Glutamatergic neuron (in vitro differentiated cells): Measurements from ENCODE around the gene APC. TPM values are rescaled to one million over a fixed set of nuclear protein-coding genes. Genes with fewer than 3 reads are reported as not detected.

Experiments
- DNase-seq: peaks from one replicate; pipeline ENCODE4 v3.0.0; 2022
- H3K27ac Mint-ChIP-seq: one replicate; pipeline ENCODE4 v1.8.0; 2020; ENCODE audit warnings: mild to moderate bottlenecking, mixed read lengths, inconsistent platforms; ENCODE audit not compliant: unreplicated experiment
- H3K27me3 Mint-ChIP-seq: one replicate; pipeline ENCODE4 v1.8.0; 2020; ENCODE audit warnings: mild to moderate bottlenecking, moderate library complexity, mixed read lengths, inconsistent platforms; ENCODE audit not compliant: unreplicated experiment
- H3K36me3 Mint-ChIP-seq: one replicate; pipeline ENCODE4 v1.8.0; 2020; ENCODE audit warnings: mild to moderate bottlenecking, mixed read lengths, inconsistent platforms; ENCODE audit not compliant: unreplicated experiment
- H3K4me1 Mint-ChIP-seq: one replicate; pipeline ENCODE4 v1.8.0; 2020; ENCODE audit warnings: mild to moderate bottlenecking, low read depth, mixed read lengths, inconsistent platforms; ENCODE audit not compliant: unreplicated experiment
- H3K4me3 Mint-ChIP-seq: one replicate; pipeline ENCODE4 v1.8.0; 2020; ENCODE audit warnings: mild to moderate bottlenecking, mixed read lengths, inconsistent platforms; ENCODE audit not compliant: unreplicated experiment
- H3K9me3 Mint-ChIP-seq: one replicate; pipeline ENCODE4 v1.8.0; 2020; ENCODE audit warnings: mild to moderate bottlenecking, moderate library complexity, mixed read lengths, inconsistent platforms; ENCODE audit not compliant: unreplicated experiment
- total RNA-seq: library from RNA; stranded (reverse); fragmentation: NEBNext Ultra II Directional; extraction: Animal tissue kit (Norgen Biotek cat#: 25700); gene quantifications from one replicate; pipeline ENCODE4 v1.2.1, GENCODE V29; 2021; ENCODE audit not compliant: unreplicated experiment
- TF ChIP-seq, protein P1 (sequence below): fragments of 200-600 bp; sonication (generic); IDR thresholded peaks from one replicate; pipeline ENCODE4 v1.5.0; 2021; ENCODE audit not compliant: partially characterized antibody, unreplicated experiment

APC gene
- total RNA-seq, 1 donor from 2014 or later = 136 TPM

DNA sequence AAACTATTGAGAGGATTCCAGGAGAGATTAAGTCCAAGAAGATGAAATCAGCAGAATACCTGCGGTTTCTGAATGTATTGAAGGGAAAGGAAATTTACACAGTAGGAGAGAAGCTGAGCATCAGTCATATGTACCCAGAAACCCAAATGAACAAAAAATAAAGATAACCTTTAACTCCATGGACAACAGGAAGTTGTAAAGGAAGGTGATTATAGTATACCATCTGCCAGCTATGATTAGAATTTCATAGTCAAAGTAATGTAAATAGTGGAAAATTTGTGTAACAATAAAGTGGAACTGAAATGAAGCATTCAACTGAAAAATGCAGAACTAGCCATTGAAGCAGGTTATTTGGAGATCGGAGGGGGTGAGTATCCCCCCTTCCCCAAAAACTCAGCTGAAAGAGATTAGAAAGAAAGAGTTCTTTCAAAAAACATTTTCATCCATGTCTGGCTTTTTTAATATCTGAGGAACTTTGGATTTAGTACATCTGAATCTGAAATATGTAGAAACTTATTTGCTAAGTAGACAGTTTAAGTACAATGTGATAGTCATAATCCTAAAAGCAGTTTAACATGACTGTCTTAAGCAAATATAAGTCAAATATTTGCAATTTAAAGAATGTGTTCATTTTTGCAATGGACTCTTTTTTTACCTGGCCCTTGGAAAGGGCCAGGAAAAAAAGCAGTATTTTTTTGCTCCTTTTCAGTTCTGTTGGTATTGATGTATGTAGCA, 58.4 kb downstream of the APC start:
- peaks cover 6% of the 10 kb centered on the region for H3K27me3 Mint-ChIP-seq
- no peak overlapping the region for H3K4me3 Mint-ChIP-seq
- peaks cover 7% of the 10 kb centered on the region for H3K36me3 Mint-ChIP-seq
- H3K9me3 Mint-ChIP-seq = peaks cover 2% of the 10 kb centered on the region
- DNase-seq = no peak
- no peak overlapping the region for H3K27ac Mint-ChIP-seq
- peaks cover 7% of the 10 kb centered on the region for H3K4me1 Mint-ChIP-seq
- TF ChIP-seq, protein P1, sequence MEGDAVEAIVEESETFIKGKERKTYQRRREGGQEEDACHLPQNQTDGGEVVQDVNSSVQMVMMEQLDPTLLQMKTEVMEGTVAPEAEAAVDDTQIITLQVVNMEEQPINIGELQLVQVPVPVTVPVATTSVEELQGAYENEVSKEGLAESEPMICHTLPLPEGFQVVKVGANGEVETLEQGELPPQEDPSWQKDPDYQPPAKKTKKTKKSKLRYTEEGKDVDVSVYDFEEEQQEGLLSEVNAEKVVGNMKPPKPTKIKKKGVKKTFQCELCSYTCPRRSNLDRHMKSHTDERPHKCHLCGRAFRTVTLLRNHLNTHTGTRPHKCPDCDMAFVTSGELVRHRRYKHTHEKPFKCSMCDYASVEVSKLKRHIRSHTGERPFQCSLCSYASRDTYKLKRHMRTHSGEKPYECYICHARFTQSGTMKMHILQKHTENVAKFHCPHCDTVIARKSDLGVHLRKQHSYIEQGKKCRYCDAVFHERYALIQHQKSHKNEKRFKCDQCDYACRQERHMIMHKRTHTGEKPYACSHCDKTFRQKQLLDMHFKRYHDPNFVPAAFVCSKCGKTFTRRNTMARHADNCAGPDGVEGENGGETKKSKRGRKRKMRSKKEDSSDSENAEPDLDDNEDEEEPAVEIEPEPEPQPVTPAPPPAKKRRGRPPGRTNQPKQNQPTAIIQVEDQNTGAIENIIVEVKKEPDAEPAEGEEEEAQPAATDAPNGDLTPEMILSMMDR = no peak

DNA sequence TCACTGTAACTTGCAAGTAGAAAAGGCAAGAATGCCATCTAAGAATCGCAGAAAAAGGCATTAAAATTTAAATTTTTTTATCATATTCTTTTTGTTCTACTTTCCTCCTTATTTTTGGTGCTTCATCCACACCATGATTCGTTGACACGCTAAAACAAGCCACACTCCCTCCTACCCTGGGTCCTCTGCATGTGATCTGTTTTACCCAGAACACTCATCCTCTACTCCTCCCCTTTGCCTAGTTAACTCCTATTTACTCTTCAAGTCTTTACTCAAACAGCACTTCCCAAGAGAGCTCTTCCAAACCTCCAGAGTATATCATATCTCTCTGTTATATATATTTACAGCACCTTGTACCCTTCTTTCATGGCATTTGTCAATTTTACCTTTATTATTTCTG, 62.0 kb downstream of the APC start:
- H3K4me1 Mint-ChIP-seq = peaks cover 7% of the 10 kb centered on the region
- TF ChIP-seq, protein P1 = no peak
- DNase-seq = no peak
- no peaks in the 10 kb centered on the region for H3K9me3 Mint-ChIP-seq
- H3K27ac Mint-ChIP-seq = peak overlapping the region; percentile 45
- H3K27me3 Mint-ChIP-seq = peaks cover 2% of the 10 kb centered on the region
- no peaks in the 10 kb centered on the region for H3K36me3 Mint-ChIP-seq
- H3K4me3 Mint-ChIP-seq = peak overlapping the region; percentile 9

DNA sequence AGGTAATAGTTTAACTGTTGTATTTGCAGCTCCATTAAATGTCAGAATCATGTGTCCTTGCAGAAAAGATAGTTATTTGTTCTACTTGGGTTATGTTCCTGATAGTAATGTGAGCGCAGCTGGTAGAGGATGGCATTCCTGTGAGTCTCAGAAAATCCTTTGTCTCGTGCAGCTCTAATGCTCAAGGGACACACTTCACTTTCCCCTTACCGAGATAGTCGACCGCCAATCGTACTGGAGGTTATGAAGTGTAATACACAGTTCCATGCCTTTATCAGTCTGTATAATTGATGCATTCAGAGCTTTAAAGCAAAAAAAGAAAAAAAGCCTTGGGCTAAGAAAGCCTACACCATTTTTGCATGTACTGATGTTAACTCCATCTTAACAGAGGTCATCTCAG, 63.2 kb downstream of the APC start:
- DNase-seq = peak; percentile 34
- TF ChIP-seq, protein P1 = no peak
- Mint-ChIP-seq H3K4me1 (peaks cover 7% of the 10 kb centered on the region), H3K9me3 (no peaks in the 10 kb centered on the region), H3K27me3 (peaks cover 2% of the 10 kb centered on the region), H3K27ac (peak overlapping the region; percentile 80), H3K4me3 (peak overlapping the region; percentile 38), H3K36me3 (peaks cover 3% of the 10 kb centered on the region)

DNA sequence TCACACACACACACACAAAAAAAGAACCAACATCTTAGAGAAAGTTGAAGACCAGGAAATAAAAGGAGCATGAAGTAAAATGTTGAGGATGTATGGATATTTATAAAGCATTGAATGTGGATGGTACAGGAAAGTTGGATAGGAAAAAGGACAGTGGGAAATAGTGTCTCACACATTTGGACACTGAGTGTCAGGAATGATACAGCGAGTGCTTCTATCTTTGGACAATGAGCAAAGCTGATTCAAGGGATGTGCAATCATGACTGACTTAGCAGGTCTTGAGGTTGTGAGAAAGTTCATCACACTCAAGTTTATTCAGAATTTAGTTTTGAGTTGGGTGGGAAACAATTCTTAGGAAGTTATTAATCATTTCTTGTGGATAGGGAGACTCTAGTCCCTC, 73.3 kb downstream of the APC start:
- Mint-ChIP-seq H3K36me3 (peaks cover 10% of the 10 kb centered on the region), H3K4me3 (no peak overlapping the region), H3K27ac (no peak overlapping the region), H3K9me3 (no peaks in the 10 kb centered on the region), H3K4me1 (peaks cover 3% of the 10 kb centered on the region), H3K27me3 (peaks cover 4% of the 10 kb centered on the region)
- no peak for DNase-seq
- TF ChIP-seq, protein P1 = no peak

DNA sequence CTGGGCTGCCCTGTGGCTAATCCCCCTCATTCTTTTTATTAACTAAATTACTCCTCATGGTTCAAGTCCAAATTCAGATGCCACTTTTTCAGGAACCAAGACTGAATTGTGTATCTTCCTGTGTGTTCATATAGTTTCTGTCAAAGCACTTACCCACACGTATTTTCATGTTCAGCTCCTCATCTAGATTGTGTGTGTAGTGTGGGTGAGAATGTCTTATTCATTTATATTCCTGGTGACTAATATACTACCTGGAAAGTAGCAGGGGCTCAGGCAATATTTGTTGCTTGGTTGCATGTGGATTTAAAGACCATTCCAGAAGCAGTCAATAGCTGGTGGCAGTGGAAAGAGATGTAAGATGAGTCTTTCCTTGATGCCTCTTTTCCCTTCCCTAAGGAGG, 74.9 kb downstream of the APC start:
- no peak overlapping the region for H3K27ac Mint-ChIP-seq
- no peaks in the 10 kb centered on the region for H3K9me3 Mint-ChIP-seq
- H3K36me3 Mint-ChIP-seq = peaks cover 10% of the 10 kb centered on the region
- no peak overlapping the region for H3K4me3 Mint-ChIP-seq
- no peak for DNase-seq
- peaks cover 4% of the 10 kb centered on the region for H3K27me3 Mint-ChIP-seq
- TF ChIP-seq, protein P1 = no peak
- peaks cover 3% of the 10 kb centered on the region for H3K4me1 Mint-ChIP-seq
